GM21825 (cell line): Measurements from ENCODE around the gene PJA1.
A peak's percentile ranks its signal among the peaks of the same experiment; 100 is the strongest.

ENCODE experiments used
- ATAC-seq: cut with Tn5 transposase; IDR thresholded peaks from one replicate; pipeline ENCODE4 v1.9.1; 2021; ENCODE audit warnings: mild to moderate bottlenecking, moderate library complexity; ENCODE audit not compliant: unreplicated experiment

Gene PJA1

GRCh38 chrX:69165087-69165651 is at the start of gene PJA1:
TSS of gene PJA1 (minus strand) at chrX:69165453. CDS start at chrX:69163073, 2,380 bp downstream.
- ATAC-seq: peak; percentile 92

GRCh38 chrX:69214463-69214862 is 49.2 kb upstream of the PJA1 start:
- ATAC-seq: no peak

- no peak for ATAC-seq
Observed at GRCh38 chrX:69211701-69212100, 46.4 kb upstream of the PJA1 start.

- ATAC-seq: no peak
Observed at GRCh38 chrX:69210581-69210980, 45.3 kb upstream of the PJA1 start.

- ATAC-seq: no peak
Observed at GRCh38 chrX:69207216-69207615, 42.0 kb upstream of the PJA1 start.

- ATAC-seq: no peak
Observed at GRCh38 chrX:69203638-69204037, 38.4 kb upstream of the PJA1 start.

GRCh38 chrX:69197690-69198089 is 32.4 kb upstream of the PJA1 start:
- ATAC-seq: no peak

- no peak for ATAC-seq
Observed at GRCh38 chrX:69196666-69197065, 31.4 kb upstream of the PJA1 start.

GRCh38 chrX:69195810-69196209 is 30.6 kb upstream of the PJA1 start:
- ATAC-seq: no peak

- no peak for ATAC-seq
Observed at GRCh38 chrX:69195192-69195591, 29.9 kb upstream of the PJA1 start.

- no peak for ATAC-seq
Observed at GRCh38 chrX:69192603-69193002, 27.4 kb upstream of the PJA1 start.

- no peak for ATAC-seq
Observed at GRCh38 chrX:69189576-69190371, 24.5 kb upstream of the PJA1 start.

- ATAC-seq: no peak
Observed at GRCh38 chrX:69186651-69187050, 21.4 kb upstream of the PJA1 start.

GRCh38 chrX:69185886-69186285 is 20.6 kb upstream of the PJA1 start:
- no peak for ATAC-seq

GRCh38 chrX:69185141-69185540 is 19.9 kb upstream of the PJA1 start:
- ATAC-seq: no peak

- ATAC-seq: no peak
Observed at GRCh38 chrX:69182818-69183380, 17.6 kb upstream of the PJA1 start.

- ATAC-seq: no peak
Observed at GRCh38 chrX:69179380-69179911, 14.2 kb upstream of the PJA1 start.

GRCh38 chrX:69178592-69178991 is 13.3 kb upstream of the PJA1 start:
- no peak for ATAC-seq

- ATAC-seq: no peak
Observed at GRCh38 chrX:69177511-69178162, 12.4 kb upstream of the PJA1 start.

- no peak for ATAC-seq
Observed at GRCh38 chrX:69176053-69176452, 10.8 kb upstream of the PJA1 start.

- no peak for ATAC-seq
Observed at GRCh38 chrX:69173906-69174305, 8.7 kb upstream of the PJA1 start.

- no peak for ATAC-seq
Observed at GRCh38 chrX:69172937-69173336, 7.7 kb upstream of the PJA1 start.
